CD14-positive monocyte (primary cell): Measurements from ENCODE around the gene VPS16. TPM values are rescaled to one million over a fixed set of nuclear protein-coding genes. Genes with fewer than 3 reads are reported as not detected.
A peak's percentile ranks its signal among the peaks of the same experiment; 100 is the strongest.

Experiments
- DNase-seq, 3 donors: peaks; one replicate each; pipeline ENCODE4 v3.0.0-alpha.2; 2011 to 2022
- H2AFZ ChIP-seq: 2 replicates; pipeline ENCODE4 v1.6.0; 2012; ENCODE audit warnings: mild to moderate bottlenecking, low read depth, low read length, inconsistent platforms; ENCODE audit not compliant: insufficient read depth, poor library complexity, severe bottlenecking
- H3K27ac ChIP-seq, 2 donors: 1 replicate in 1 of 2; 2 replicates in 1 of 2; pipeline ENCODE4 v1.5.1; 2012 to 2013; ENCODE audit warnings: low read length in 2 of 2, control low read depth in 1 of 2, inconsistent platforms in 1 of 2, low read depth in 1 of 2, mild to moderate bottlenecking in 1 of 2
- H3K27me3 ChIP-seq, 2 donors: one replicate each; pipeline versions ENCODE4 v1.6.0 to v1.6.1; 2011 to 2013; ENCODE audit warnings: low read length in 2 of 2; ENCODE audit not compliant: control insufficient read depth in 2 of 2, insufficient read depth in 2 of 2
- H3K36me3 ChIP-seq, 2 donors: replicated peaks in 1 of 2; 1 replicate in 1 of 2; 2 replicates in 1 of 2; pipeline versions ENCODE4 v1.5.1 to v1.6.1; 2012 to 2013; ENCODE audit warnings: low read length in 2 of 2, control low read depth in 1 of 2, inconsistent platforms in 1 of 2, mild to moderate bottlenecking in 1 of 2; ENCODE audit not compliant: insufficient read depth in 2 of 2, control insufficient read depth in 1 of 2
- H3K4me1 ChIP-seq, 2 donors: 1 replicate in 1 of 2; 2 replicates in 1 of 2; pipeline versions ENCODE4 v1.5.1 to v1.6.1; 2012 to 2013; ENCODE audit warnings: low read length in 2 of 2, control low read depth in 1 of 2, inconsistent platforms in 1 of 2, mild to moderate bottlenecking in 1 of 2, moderate library complexity in 1 of 2; ENCODE audit not compliant: insufficient read depth in 2 of 2, control insufficient read depth in 1 of 2
- H3K4me2 ChIP-seq: replicated peaks from 2 replicates; pipeline ENCODE3; 2012; ENCODE audit warnings: low read length, moderate library complexity, mild to moderate bottlenecking; ENCODE audit not compliant: poor library complexity, severe bottlenecking; ENCODE audit errors: extremely low read depth
- H3K4me3 ChIP-seq, 3 experiments: fragments of 200-600 bp in 1 of 3; sonication (generic) in 1 of 3; replicated peaks in 1 of 3; 1 replicate in 2 of 3; 2 replicates in 1 of 3; pipeline ENCODE4 v1.5.1; 2011 to 2013; ENCODE audit warnings: low read length in 3 of 3, mild to moderate bottlenecking in 3 of 3, control low read depth in 2 of 3, low read depth in 2 of 3, inconsistent platforms in 1 of 3, moderate library complexity in 1 of 3
- H3K79me2 ChIP-seq: 2 replicates; pipeline ENCODE4 v1.6.0; 2012; ENCODE audit warnings: mild to moderate bottlenecking, control low read depth, inconsistent platforms, low read length, moderate library complexity; ENCODE audit not compliant: insufficient read depth
- H3K9ac ChIP-seq: 2 replicates; pipeline ENCODE4 v1.6.0; 2017; ENCODE audit warnings: low read length, mild to moderate bottlenecking; ENCODE audit not compliant: insufficient read depth, poor library complexity, severe bottlenecking
- H3K9me3 ChIP-seq, 2 donors: replicated peaks in 1 of 2; 1 replicate in 1 of 2; 2 replicates in 1 of 2; pipeline versions ENCODE4 v1.5.1 to v1.6.1; 2012 to 2013; ENCODE audit warnings: low read length in 2 of 2, control low read depth in 1 of 2; ENCODE audit not compliant: control insufficient read depth in 1 of 2, insufficient read depth in 1 of 2
- H4K20me1 ChIP-seq: 2 replicates; pipeline ENCODE4 v1.6.0; 2012; ENCODE audit warnings: mild to moderate bottlenecking, low read length, control low read depth, moderate library complexity; ENCODE audit not compliant: insufficient read depth
- H3K27ac Mint-ChIP-seq, 7 donors: one replicate each; pipeline ENCODE4 v1.8.0; 2020; ENCODE audit warnings: mild to moderate bottlenecking in 7 of 7, mixed read lengths in 7 of 7, moderate library complexity in 6 of 7, inconsistent platforms in 2 of 7
- H3K27me3 Mint-ChIP-seq, 3 donors: one replicate each; pipeline ENCODE4 v1.8.0; 2021 to 2022; ENCODE audit warnings: low read depth in 3 of 3, mild to moderate bottlenecking in 3 of 3, mixed read lengths in 3 of 3, moderate library complexity in 3 of 3, inconsistent platforms in 1 of 3
- H3K36me3 Mint-ChIP-seq, 2 donors: one replicate each; pipeline ENCODE4 v1.8.0; 2020; ENCODE audit warnings: mixed read lengths in 2 of 2, inconsistent platforms in 1 of 2, mild to moderate bottlenecking in 1 of 2
- H3K4me1 Mint-ChIP-seq: one replicate; pipeline ENCODE4 v1.8.0; 2020; ENCODE audit warnings: mild to moderate bottlenecking, mixed read lengths
- H3K4me3 Mint-ChIP-seq, 2 donors: one replicate each; pipeline ENCODE4 v1.8.0; 2020; ENCODE audit warnings: mild to moderate bottlenecking in 2 of 2, mixed read lengths in 2 of 2, moderate library complexity in 1 of 2
- H3K9me3 Mint-ChIP-seq, 7 donors: one replicate each; pipeline ENCODE4 v1.8.0; 2020 to 2022; ENCODE audit warnings: mixed read lengths in 7 of 7, mild to moderate bottlenecking in 6 of 7, moderate library complexity in 6 of 7, inconsistent platforms in 2 of 7
- CTCF ChIP-seq: fragments of 200-600 bp; IDR thresholded peaks from one replicate; pipeline ENCODE4 v1.8.0; 2022; ENCODE audit warnings: antibody characterized with exemption, mild to moderate bottlenecking
- intact Hi-C, 2 donors: fragments of 100-400 bp; cut with micrococcal nuclease; formaldehyde crosslinking; loops; one replicate each; pipeline versions ENCODE4 v1.15.0 to v1.15.1; 2023
- polyA plus RNA-seq, 3 donors: library from polyadenylated mRNA; depleted of rRNA in 1 of 3; unstranded in 2 of 3; stranded (reverse) in 1 of 3; fragments of 300-500 nt in 2 of 3; fragments of >200 nt in 1 of 3; fragmentation: Illumina TruSeq in 2 of 3; gene quantifications; 1 replicate in 2 of 3; 2 replicates in 1 of 3; pipeline ENCODE4 v1.2.3, GENCODE V29; 2012 to 2021

VPS16 gene
- polyA plus RNA-seq, 3 donors = 33.3 to 87.0 (median 34.5) TPM

- Mint-ChIP-seq H3K4me3 (no peak overlapping the region), H3K27me3 (no peaks in the 10 kb centered on the region), H3K36me3 (peaks cover 2 to 3% of the 10 kb centered on the region in 2 donors), H3K4me1 (peaks cover 40% of the 10 kb centered on the region), H3K27ac (no peak overlapping the region), H3K9me3 (no peaks in the 10 kb centered on the region)
- H3K36me3 ChIP-seq = no peaks in the 10 kb centered on the region
- H3K27ac ChIP-seq = peak overlapping the region in 1 of 2 donors; percentile 18
- H2AFZ ChIP-seq = no peak overlapping the region
- no peak overlapping the region for H3K4me3 ChIP-seq
- H3K9ac ChIP-seq = no peak overlapping the region
- H3K9me3 ChIP-seq = no peaks in the 10 kb centered on the region
- H4K20me1 ChIP-seq = peaks cover 18% of the 10 kb centered on the region
- H3K79me2 ChIP-seq = peaks cover 36% of the 10 kb centered on the region
- no peaks in the 10 kb centered on the region for H3K27me3 ChIP-seq
- DNase-seq = no peak
- H3K4me2 ChIP-seq = no peak overlapping the region
- no peak for TF ChIP-seq CTCF
- peaks cover 32% of the 10 kb centered on the region in 2 donors for H3K4me1 ChIP-seq
- intact Hi-C loops = no loop called here
These were observed 73.6 kb downstream of the VPS16 start for GRCh38 chr20:2914160-2914559.

Other genes starting within 250 kb of the VPS16 start
- gene NOP56, start 188.1 kb upstream of the VPS16 start, polyA plus RNA-seq = 100 to 1,000 TPM in 1 of 3 donors, 10 to 100 TPM in 2; 27.3 to 102 (median 33.1) TPM
- 100 to 1,000 TPM; 102 to 224 (median 103) TPM for gene IDH3B, start 176.5 kb upstream of the VPS16 start, polyA plus RNA-seq
- under 1 TPM in 1 of 3 donors, not detected in 2; 0.12 TPM for gene EBF4, start 148.0 kb upstream of the VPS16 start, polyA plus RNA-seq
- gene CPXM1, start 40.1 kb upstream of the VPS16 start, polyA plus RNA-seq = under 1 TPM in 1 of 3 donors, not detected in 2; 0.05 TPM
- not detected for gene C20orf141, start 25.8 kb upstream of the VPS16 start, polyA plus RNA-seq
- gene TMEM239, start 24.4 kb upstream of the VPS16 start, polyA plus RNA-seq = not detected
- 10 to 100 TPM in 2 of 3 donors, 1 to 10 TPM in 1; 9.1 to 85.2 (median 10.2) TPM for gene PCED1A, start 90 bp upstream of the VPS16 start, polyA plus RNA-seq
- 10 to 100 TPM; 13.0 to 41.9 (median 13.1) TPM for gene PTPRA, start 32.7 kb downstream of the VPS16 start, polyA plus RNA-seq
- gene GNRH2, start 202.9 kb downstream of the VPS16 start, polyA plus RNA-seq = not detected
- 10 to 100 TPM; 19.4 to 36.6 (median 29.8) TPM for gene MRPS26, start 205.3 kb downstream of the VPS16 start, polyA plus RNA-seq
- not detected for gene OXT, start 230.9 kb downstream of the VPS16 start, polyA plus RNA-seq
- not detected for gene AVP, start 244.0 kb downstream of the VPS16 start, polyA plus RNA-seq